IPS DF 6.9 (cell line): ENCODE results near the gene SEMA6B.

Experiments
- DNase-seq: peaks from one replicate; pipeline ENCODE4 v3.0.0-alpha.2; 2013; ENCODE audit warnings: low read depth, low spot score
- H3K27ac ChIP-seq: one replicate; pipeline ENCODE4 v1.5.1; 2013; ENCODE audit warnings: low read length, control low read depth
- H3K27me3 ChIP-seq: 2 replicates; pipeline ENCODE4 v1.6.1; 2013; ENCODE audit warnings: mild to moderate bottlenecking, low read length; ENCODE audit not compliant: control insufficient read depth, insufficient read depth
- H3K36me3 ChIP-seq: 2 replicates; pipeline ENCODE4 v1.6.1; 2013; ENCODE audit warnings: low read length; ENCODE audit not compliant: control insufficient read depth, insufficient read depth
- H3K4me1 ChIP-seq: 2 replicates; pipeline ENCODE4 v1.6.1; 2013; ENCODE audit warnings: low read length; ENCODE audit not compliant: control insufficient read depth, insufficient read depth
- H3K4me3 ChIP-seq: 2 replicates; pipeline ENCODE4 v1.5.1; 2013; ENCODE audit warnings: mild to moderate bottlenecking, low read length
- H3K9me3 ChIP-seq: 2 replicates; pipeline ENCODE4 v1.6.1; 2013; ENCODE audit warnings: low read length, inconsistent platforms; ENCODE audit not compliant: control insufficient read depth, insufficient read depth
- WGBS: extraction: QIAGEN DNeasy Blood & Tissue Kit; methylation state at CpG from one replicate; pipeline ENCODE4 v1.1.7; 2013; ENCODE audit warnings: mixed read lengths, missing lambda C conversion rate; ENCODE audit not compliant: insufficient read length, insufficient coverage; 5-methylcytosine and 5-hydroxymethylcytosine counted together

SEMA6B gene

DNA sequence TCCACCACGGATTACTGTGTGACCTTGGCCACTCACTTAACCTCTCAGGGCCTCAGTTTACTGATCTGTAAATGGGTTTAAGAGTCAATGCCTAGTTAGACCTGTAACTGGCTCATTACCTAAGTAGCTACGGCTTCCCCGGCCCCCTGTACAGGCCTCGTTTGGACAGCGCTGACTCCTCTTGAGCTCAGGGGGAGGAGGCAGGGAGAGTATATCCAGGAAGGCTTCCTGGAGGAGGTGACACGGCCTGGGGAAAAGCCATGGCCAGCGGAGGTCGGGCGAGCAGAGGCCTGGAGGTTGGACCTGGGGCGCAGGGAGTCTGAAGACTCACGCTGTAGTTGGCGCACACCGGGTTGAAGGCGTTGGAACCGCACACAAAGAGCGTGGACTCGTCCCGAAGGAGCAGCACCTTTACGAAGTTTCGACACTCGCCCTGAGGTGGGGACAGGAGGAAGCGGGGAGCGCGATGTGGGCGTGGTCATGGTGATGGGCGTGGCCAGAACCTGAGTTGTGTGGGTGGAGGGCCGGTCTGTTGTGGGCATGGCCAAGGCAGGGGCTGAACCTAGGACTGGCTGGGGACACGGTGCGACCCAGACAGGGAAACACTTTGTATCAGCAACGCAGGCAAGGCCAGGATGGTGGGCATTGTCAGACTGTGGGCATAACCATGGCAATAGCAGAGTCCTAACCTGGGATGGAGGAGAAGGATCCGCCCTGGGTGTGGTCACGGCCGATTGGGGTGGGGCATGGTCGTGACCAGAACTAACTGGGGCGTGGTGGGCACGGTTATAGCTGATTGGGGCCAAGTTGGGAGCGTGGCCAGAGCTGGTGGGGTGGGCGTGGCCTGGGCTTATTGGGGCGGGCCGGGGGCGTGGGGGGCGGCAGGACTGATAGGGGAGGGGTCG is 3.6 kb downstream of the SEMA6B start:
- Histone ChIP-seq H3K4me3 (no peak overlapping the region), H3K36me3 (peaks cover 19% of the 10 kb centered on the region), H3K27me3 (no peaks in the 10 kb centered on the region), H3K4me1 (peaks cover 6% of the 10 kb centered on the region; the same call in 1 of the 2 replicates), H3K9me3 (no peaks in the 10 kb centered on the region), H3K27ac (no peak overlapping the region)
- DNase-seq: no peak
- no CpG with 5 or more reads among the region's 43 CpGs for WGBS

DNA sequence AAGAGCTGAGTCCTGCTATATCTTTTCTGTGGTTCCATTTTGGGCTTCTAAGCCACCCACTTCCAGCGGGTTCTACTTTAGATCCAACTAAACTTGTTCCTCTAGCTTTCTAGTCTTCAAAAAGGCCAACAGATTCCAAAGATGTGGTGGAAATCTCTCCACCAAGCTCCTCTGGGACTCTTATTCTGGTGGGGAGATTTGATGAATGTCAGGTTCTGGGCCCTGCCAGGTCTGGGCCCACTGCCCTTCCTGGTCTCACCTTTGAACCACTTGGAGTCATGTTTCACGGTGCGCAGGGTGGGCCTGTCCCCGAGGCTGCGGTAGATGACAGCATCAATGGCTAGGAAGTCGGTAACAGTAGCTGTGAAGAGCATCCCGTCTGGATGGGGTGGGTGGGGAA is 4.8 kb downstream of the SEMA6B start:
- H3K27me3 ChIP-seq: no peaks in the 10 kb centered on the region
- no peak overlapping the region for H3K27ac ChIP-seq
- no CpG with 5 or more reads among the region's 7 CpGs for WGBS
- no peaks in the 10 kb centered on the region for H3K9me3 ChIP-seq
- no peak for DNase-seq
- H3K4me1 ChIP-seq: peaks cover 6% of the 10 kb centered on the region; the same call in 1 of the 2 replicates
- peaks cover 23% of the 10 kb centered on the region for H3K36me3 ChIP-seq
- no peak overlapping the region for H3K4me3 ChIP-seq

DNA sequence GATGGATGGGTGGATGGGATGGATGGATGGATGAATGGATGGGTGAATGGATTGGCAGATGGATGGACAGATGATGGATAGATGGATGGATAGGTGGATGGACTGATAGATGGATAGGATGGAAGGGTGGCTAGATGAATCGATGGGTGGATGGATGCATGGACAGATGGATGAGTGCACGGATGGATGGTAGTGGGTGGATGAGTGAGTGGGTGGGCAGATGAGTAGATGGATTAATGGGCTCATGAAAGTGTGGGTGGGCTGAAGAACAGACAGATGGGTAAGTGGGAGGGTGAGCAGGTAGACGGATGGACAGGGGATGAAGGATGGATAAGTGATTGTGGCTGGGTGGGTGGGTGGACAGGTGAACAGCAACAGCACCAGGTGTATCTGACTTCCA is 5.7 kb downstream of the SEMA6B start:
- peaks cover 23% of the 10 kb centered on the region for H3K36me3 ChIP-seq
- H3K4me1 ChIP-seq: peaks cover 6% of the 10 kb centered on the region; the same call in 1 of the 2 replicates
- no peak for DNase-seq
- no CpG with 5 or more reads among the region's 3 CpGs for WGBS
- H3K4me3 ChIP-seq: no peak overlapping the region
- H3K9me3 ChIP-seq: no peaks in the 10 kb centered on the region
- H3K27ac ChIP-seq: no peak overlapping the region
- no peaks in the 10 kb centered on the region for H3K27me3 ChIP-seq

DNA sequence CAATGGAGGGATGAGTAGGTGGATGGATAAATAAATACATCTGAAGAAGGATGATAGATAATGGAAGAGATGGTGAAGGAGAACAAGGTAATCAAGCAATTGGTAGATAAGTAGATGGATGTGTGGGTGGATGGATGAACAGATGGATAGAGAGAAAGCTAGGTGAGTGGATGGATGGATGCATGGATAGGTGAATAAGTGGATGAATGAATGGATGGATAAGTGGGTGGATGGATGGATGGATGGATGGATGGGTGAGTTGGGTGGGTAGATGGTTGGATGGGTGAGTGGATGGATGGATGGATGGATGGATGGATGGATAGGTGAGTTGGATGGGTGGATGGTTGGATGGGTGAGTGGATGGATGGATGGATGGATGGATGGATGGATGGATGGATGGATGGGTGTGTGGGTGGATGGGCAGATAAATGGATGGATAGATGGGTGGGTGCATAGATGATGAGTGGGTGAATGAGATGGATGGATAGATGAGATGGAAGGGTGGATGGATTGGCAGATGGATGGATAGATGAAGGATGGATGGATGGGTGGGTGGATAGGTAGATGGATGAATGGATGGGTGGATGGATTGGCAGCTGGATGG is 6.3 kb downstream of the SEMA6B start:
- no peak for DNase-seq
- no peak overlapping the region for H3K4me3 ChIP-seq
- H3K4me1 ChIP-seq: peaks cover 6% of the 10 kb centered on the region; the same call in 1 of the 2 replicates
- peaks cover 25% of the 10 kb centered on the region for H3K36me3 ChIP-seq
- H3K27ac ChIP-seq: no peak overlapping the region
- H3K27me3 ChIP-seq: no peaks in the 10 kb centered on the region
- no peaks in the 10 kb centered on the region for H3K9me3 ChIP-seq

DNA sequence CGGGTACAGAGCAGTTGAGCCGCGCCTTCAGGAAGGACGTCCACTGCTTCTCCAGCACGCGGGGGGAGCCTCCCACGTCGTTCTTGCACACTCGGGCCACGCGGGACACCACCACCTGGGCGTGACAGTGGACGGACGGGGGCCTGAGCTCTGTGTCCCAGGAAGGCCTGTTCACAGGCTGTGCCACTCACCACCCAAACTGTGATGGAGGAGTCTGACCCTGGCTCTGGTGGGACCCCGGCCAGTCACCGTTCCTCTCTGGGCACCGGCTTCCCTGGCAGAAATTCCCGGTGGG is 7.0 kb downstream of the SEMA6B start:
- DNase-seq: no peak
- no CpG with 5 or more reads among the region's 18 CpGs for WGBS
- Histone ChIP-seq H3K4me1 (peaks cover 4% of the 10 kb centered on the region; the same call in 1 of the 2 replicates), H3K9me3 (no peaks in the 10 kb centered on the region), H3K27ac (no peak overlapping the region), H3K27me3 (no peaks in the 10 kb centered on the region), H3K36me3 (peaks cover 30% of the 10 kb centered on the region), H3K4me3 (no peak overlapping the region)

DNA sequence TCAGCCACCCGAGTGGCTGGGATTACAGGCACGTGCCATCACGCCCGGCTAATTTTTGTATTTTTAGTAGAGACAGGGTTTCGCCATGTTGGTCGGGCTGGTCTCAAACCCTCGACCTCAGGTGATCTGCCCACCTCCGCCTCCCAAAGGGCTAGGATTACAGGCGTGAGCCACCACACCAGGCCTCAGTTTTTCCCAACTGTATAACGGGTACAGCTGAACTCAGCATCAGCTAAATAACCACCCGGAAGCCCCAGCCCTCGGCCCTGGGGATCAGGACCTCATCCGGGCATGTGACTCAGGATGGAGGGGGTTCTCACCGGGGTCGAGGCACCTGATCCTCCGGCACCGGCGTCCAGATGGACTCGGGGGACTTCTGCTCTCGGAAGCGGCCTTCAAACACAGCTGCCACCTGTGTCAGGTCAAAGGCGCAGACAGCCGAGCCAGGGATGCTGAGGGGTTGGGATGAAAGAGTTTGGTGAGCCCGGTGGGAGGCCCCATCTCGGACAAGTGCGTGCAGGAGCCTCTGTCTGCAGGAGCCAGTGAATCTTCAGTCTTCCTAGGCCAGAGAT is 8.9 kb downstream of the SEMA6B start:
- Histone ChIP-seq H3K9me3 (no peaks in the 10 kb centered on the region), H3K4me1 (no peaks in the 10 kb centered on the region), H3K27me3 (no peaks in the 10 kb centered on the region), H3K27ac (no peak overlapping the region), H3K36me3 (peaks cover 30% of the 10 kb centered on the region), H3K4me3 (no peak overlapping the region)
- DNase-seq: no peak
- WGBS: no CpG with 5 or more reads among the region's 26 CpGs

DNA sequence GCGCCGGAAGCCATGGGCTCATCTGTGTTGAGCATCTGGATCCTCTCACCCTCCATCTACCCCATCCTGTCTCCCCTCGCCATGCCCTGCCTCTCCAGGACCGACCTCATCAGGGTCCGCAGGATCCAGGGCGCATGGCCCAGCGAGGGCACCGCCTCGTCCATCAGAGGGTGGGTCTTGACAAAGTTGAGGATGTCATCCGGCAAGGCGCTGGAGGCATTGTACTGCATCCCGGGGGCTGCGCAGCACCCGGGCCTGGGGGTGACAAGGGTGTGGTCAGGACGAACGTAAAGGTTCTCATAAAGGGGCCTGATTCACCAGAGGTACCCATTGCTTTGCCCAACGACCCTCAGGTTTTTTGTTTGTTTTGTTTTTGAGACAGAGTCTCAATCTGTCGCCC is 9.5 kb downstream of the SEMA6B start:
- no peak overlapping the region for H3K4me3 ChIP-seq
- DNase-seq: no peak
- H3K9me3 ChIP-seq: no peaks in the 10 kb centered on the region
- no peak overlapping the region for H3K27ac ChIP-seq
- WGBS: no CpG with 5 or more reads among the region's 18 CpGs
- no peaks in the 10 kb centered on the region for H3K4me1 ChIP-seq
- peaks cover 27% of the 10 kb centered on the region for H3K36me3 ChIP-seq
- no peaks in the 10 kb centered on the region for H3K27me3 ChIP-seq

DNA sequence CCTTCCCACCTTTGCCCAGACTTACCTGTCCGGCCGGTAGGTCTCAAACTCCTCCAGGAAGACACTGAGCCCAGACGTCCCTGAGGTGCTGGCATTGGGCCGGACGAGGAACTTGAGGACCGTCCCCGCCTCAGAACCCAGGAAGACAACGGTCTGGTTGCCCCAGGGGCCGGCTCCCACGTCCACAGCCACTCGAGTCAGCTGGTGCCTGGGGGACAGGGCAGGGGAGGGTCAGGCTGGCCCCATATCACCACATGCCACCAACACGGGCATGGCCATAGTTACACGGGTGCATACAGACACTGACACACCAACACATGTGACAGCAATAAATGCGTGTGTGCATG is 11.3 kb downstream of the SEMA6B start:
- no peaks in the 10 kb centered on the region for H3K27me3 ChIP-seq
- no peak overlapping the region for H3K4me3 ChIP-seq
- peaks cover 17% of the 10 kb centered on the region for H3K36me3 ChIP-seq
- no peaks in the 10 kb centered on the region for H3K4me1 ChIP-seq
- no CpG with 5 or more reads among the region's 14 CpGs for WGBS
- no peak for DNase-seq
- H3K9me3 ChIP-seq: no peaks in the 10 kb centered on the region
- no peak overlapping the region for H3K27ac ChIP-seq

DNA sequence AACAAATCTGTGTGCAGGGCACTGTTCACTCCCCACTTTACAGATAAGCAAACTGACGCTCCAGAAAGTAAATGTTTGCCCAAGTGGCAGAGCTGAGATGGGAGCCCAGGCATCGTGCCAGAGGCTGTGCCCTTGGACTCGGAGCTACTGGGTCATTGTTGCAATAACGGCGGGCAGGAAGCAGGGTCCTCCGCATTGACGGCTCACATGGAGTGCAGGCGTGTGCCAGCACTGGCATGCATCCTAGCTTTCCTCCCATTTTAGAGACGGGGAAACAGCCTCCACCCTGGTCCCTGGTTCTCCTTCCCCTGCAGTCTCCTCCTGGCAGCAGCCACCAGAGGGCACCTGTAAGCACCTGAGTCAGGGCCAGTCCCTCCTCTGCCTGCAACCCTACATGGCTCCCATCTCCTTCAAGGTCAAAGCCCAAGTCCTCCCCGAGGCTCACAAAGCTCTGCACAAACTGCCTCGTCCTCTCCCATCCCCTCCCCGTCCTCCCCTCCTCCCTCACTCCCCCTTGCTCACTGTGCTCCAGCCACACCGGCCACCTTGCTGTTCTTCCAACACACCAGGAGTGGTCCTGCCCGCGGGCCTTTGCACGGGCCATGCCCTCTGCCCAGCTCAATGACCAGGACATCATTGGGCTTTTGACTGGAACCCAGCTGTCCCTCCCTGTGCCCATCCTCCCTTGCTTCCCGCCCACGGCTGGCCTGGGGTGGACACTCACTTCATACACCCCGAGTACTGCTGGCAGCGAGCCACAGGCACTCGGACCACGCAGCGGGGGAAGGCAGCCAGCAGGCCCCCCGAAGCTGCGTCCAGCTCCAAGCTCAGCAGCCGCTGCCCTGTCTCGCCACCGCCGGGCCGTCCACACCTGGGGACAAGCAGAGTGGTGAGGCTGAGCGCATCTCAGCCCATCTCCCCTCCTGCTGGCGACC is 11.9 kb downstream of the SEMA6B start:
- no peak for DNase-seq
- Histone ChIP-seq H3K4me3 (no peak overlapping the region), H3K27ac (no peak overlapping the region), H3K4me1 (no peaks in the 10 kb centered on the region), H3K27me3 (no peaks in the 10 kb centered on the region), H3K9me3 (no peaks in the 10 kb centered on the region), H3K36me3 (peaks cover 17% of the 10 kb centered on the region)
- no CpG with 5 or more reads among the region's 32 CpGs for WGBS
